Vagina (tissue), 2 donors: Measurements from ENCODE around the gene MEGF10.

Experiments
- CTCF ChIP-seq, 3 experiments: fragments of 450-650 bp in 2 of 3; fragments of 200-600 bp in 1 of 3; sonication (generic) in 1 of 3; IDR thresholded peaks; one replicate each; pipeline ENCODE4 v1.5.1; 2017 to 2019; ENCODE audit warnings: antibody characterized with exemption in 3 of 3, mild to moderate bottlenecking in 2 of 3, moderate library complexity in 2 of 3
- POLR2AphosphoS5 ChIP-seq, 2 donors: sonication (generic); formaldehyde crosslinking; IDR thresholded peaks; one replicate each; pipeline ENCODE4 v1.9.0; 2017; ENCODE audit warnings: antibody characterized with exemption in 2 of 2, mild to moderate bottlenecking in 2 of 2, low read depth in 1 of 2; ENCODE audit not compliant: insufficient read depth in 1 of 2

GRCh38 chr5:127399068-127399467, 108.5 kb downstream of the MEGF10 start:
- no peak for TF ChIP-seq CTCF (IDR thresholded peaks at IDR 0.05)
- TF ChIP-seq POLR2AphosphoS5 (IDR thresholded peaks at IDR 0.05; ENCODE audit: insufficient read depth in 1 of 2, low read depth in 1 of 2) = no peak
